K562 (cell line): ENCODE measurements around the gene KCP.

Experiments
- CTCF ChIP-seq, 3 experiments: IDR thresholded peaks in 2 of 3; conservative IDR thresholded peaks in 1 of 3; 2 replicates each; pipeline ENCODE4 v1.5.1; 2011 to 2012; ENCODE audit warnings: low read length in 3 of 3, mild to moderate bottlenecking in 3 of 3, control low read depth in 2 of 3, improper control_type of control experiment in 1 of 3, inconsistent platforms in 1 of 3, low read depth in 1 of 3, mixed read lengths in 1 of 3, moderate library complexity in 1 of 3; ENCODE audit not compliant: insufficient read depth in 2 of 3
- EZH2 ChIP-seq: IDR thresholded peaks from 2 replicates; pipeline ENCODE4 v1.6.1; 2012; ENCODE audit warnings: low read depth, mild to moderate bottlenecking, inconsistent platforms, low read length, borderline replicate concordance
- POLR2A ChIP-seq: fragments of 450-650 bp; conservative IDR thresholded peaks from 2 replicates; pipeline ENCODE4 v1.6.1; 2016
- TEAD4 ChIP-seq, 2 experiments: sonication (generic) in 1 of 2; formaldehyde crosslinking in 1 of 2; IDR thresholded peaks; 2 replicates each; pipeline versions ENCODE4 v1.6.1 to v1.8.0; 2012 to 2022; ENCODE audit warnings: borderline replicate concordance in 1 of 2, inconsistent platforms in 1 of 2, low read length in 1 of 2, mild to moderate bottlenecking in 1 of 2, missing genetic modification reagents in 1 of 2
- ZNF644 ChIP-seq: fragments of 200-800 bp; sonication (Bioruptor generic); IDR thresholded peaks from 2 replicates; pipeline ENCODE4 v1.6.1; 2016; ENCODE audit warnings: low read depth, missing genetic modification characterization, missing compliant biosample characterization

- TF ChIP-seq ZNF644 (tag) (no peak), EZH2 (no peak), CTCF (IDR thresholded peaks at IDR 0.05 in 2 of 3, conservative IDR thresholded peaks at IDR 0.05 in 1 of 3; ENCODE audit: insufficient read depth in 2 of 3, low read depth in 1 of 3, low read length in 3 of 3) (no peak), TEAD4 (IDR thresholded peaks at IDR 0.05; ENCODE audit: low read length) (no peak), TEAD4 (CRISPR knock-in tag; IDR thresholded peaks at IDR 0.05; ENCODE audit: borderline replicate concordance) (no peak), POLR2A (no peak)
Measured at GRCh38 chr7:128885370-128886187, 24.9 kb downstream of the KCP start.
